ENCODE measurements around the gene CYFIP2. TPM values are rescaled to one million over a fixed set of nuclear protein-coding genes. Genes with fewer than 3 reads are reported as not detected.

CYFIP2 gene
- total RNA-seq, 2 donors from 2014 or later = 17.8 to 25.2 TPM

- Histone ChIP-seq H3K4me3 (no peak overlapping the region), H3K36me3 (no peaks in the 10 kb centered on the region), H3K27me3 (replicated peaks; ENCODE audit: insufficient read depth) (no peaks in the 10 kb centered on the region), H3K27ac (no peak overlapping the region), H3K9me3 (no peaks in the 10 kb centered on the region), H3K4me1 (replicated peaks) (no peaks in the 10 kb centered on the region)
- no peak for TF ChIP-seq POLR2AphosphoS5 (IDR thresholded peaks at IDR 0.05)
- TF ChIP-seq POLR2A (IDR thresholded peaks at IDR 0.05) = no peak
- TF ChIP-seq CTCF (IDR thresholded peaks at IDR 0.05) = no peak
- intact Hi-C loops (cut with DNase I) = no loop called here
- 83% methylated on average over 6 of the region's 6 CpGs for WGBS
- no peak for DNase-seq (ENCODE audit: low spot score)
These were observed 24.4 kb downstream of the CYFIP2 start for GRCh38 chr5:157290156-157290980.

GRCh38 chr5:157290981-157291711 is 25.2 kb downstream of the CYFIP2 start:
- intact Hi-C loops (cut with DNase I) = no loop called here
- DNase-seq (ENCODE audit: low spot score) = no peak

GRCh38 chr5:157292599-157292998 is 26.7 kb downstream of the CYFIP2 start:
- no peak for DNase-seq (ENCODE audit: low spot score)
- Histone ChIP-seq H3K27ac (no peak overlapping the region), H3K9me3 (no peaks in the 10 kb centered on the region), H3K4me3 (no peak overlapping the region), H3K36me3 (no peaks in the 10 kb centered on the region), H3K4me1 (replicated peaks) (no peaks in the 10 kb centered on the region), H3K27me3 (replicated peaks; ENCODE audit: insufficient read depth) (no peaks in the 10 kb centered on the region)
- intact Hi-C loops (cut with DNase I) = no loop called here
- WGBS = 93% methylated on average over 3 of the region's 3 CpGs
- TF ChIP-seq CTCF (IDR thresholded peaks at IDR 0.05) (no peak), POLR2A (IDR thresholded peaks at IDR 0.05) (no peak), POLR2AphosphoS5 (IDR thresholded peaks at IDR 0.05) (no peak)

More at GRCh38 chr5:157290981-157291711, 25.2 kb downstream of the CYFIP2 start:
- 69% methylated on average over 10 of the region's 10 CpGs for WGBS
- Histone ChIP-seq H3K36me3 (no peaks in the 10 kb centered on the region), H3K4me3 (no peak overlapping the region), H3K9me3 (no peaks in the 10 kb centered on the region), H3K4me1 (replicated peaks) (no peaks in the 10 kb centered on the region), H3K27me3 (replicated peaks; ENCODE audit: insufficient read depth) (no peaks in the 10 kb centered on the region), H3K27ac (no peak overlapping the region)
- TF ChIP-seq POLR2AphosphoS5 (IDR thresholded peaks at IDR 0.05) = no peak
- TF ChIP-seq CTCF (IDR thresholded peaks at IDR 0.05) = no peak
- no peak for TF ChIP-seq POLR2A (IDR thresholded peaks at IDR 0.05)

GRCh38 chr5:157294407-157295091 is 28.6 kb downstream of the CYFIP2 start:
- Histone ChIP-seq H3K27me3 (replicated peaks; ENCODE audit: insufficient read depth) (no peaks in the 10 kb centered on the region), H3K4me1 (replicated peaks) (no peaks in the 10 kb centered on the region), H3K36me3 (no peaks in the 10 kb centered on the region), H3K9me3 (no peaks in the 10 kb centered on the region), H3K27ac (no peak overlapping the region), H3K4me3 (no peak overlapping the region)
- no peak for TF ChIP-seq POLR2A (IDR thresholded peaks at IDR 0.05)
- no peak for TF ChIP-seq CTCF (IDR thresholded peaks at IDR 0.05)
- WGBS = 69% methylated on average over 7 of the region's 7 CpGs
- no peak for DNase-seq (ENCODE audit: low spot score)
- intact Hi-C loops (cut with DNase I) = no loop called here

Data from prostate gland (tissue), 2 donors.